GM12878 (cell line): ENCODE data around the gene GRIK4. TPM values are rescaled to one million over a fixed set of nuclear protein-coding genes. Genes with fewer than 3 reads are reported as not detected.

ENCODE experiments used
- ATAC-seq: fragments of 200-7000 bp; cut with Tn5 transposase; 3 replicates; pipeline ENCODE4 v1.9.1; 2020; ENCODE audit warnings: mild to moderate bottlenecking, moderate library complexity
- BruUV-seq: library from RNA; stranded (reverse); fragments of 400-500 nt; replicated peaks from 2 replicates; lab custom pipeline; 2021; lab: Mats Ljungman, UMichigan
- CTCF ChIA-PET: fragments of 300-600 bp; sonication (Branson Sonifier 250); formaldehyde crosslinking; extraction: SDS; loops from one replicate; lab custom pipeline; 2021; ENCODE audit warnings: inconsistent platforms; lab: Yijun Ruan, JAX
- POLR2A ChIA-PET: fragments of 350-600 bp; formaldehyde crosslinking; extraction: SDS; loops from one replicate; lab custom pipeline; 2021; ENCODE audit warnings: inconsistent platforms; lab: Charles Lee
- RAD21 ChIA-PET: fragments of 300-600 bp; sonication (Branson Sonifier 250); formaldehyde crosslinking; loops from one replicate; lab custom pipeline; 2023; ENCODE audit warnings: antibody characterized with exemption; ENCODE audit not compliant: unreplicated experiment; lab: Charles Lee
- SMC1A ChIA-PET: fragments of 300-600 bp; sonication (Branson Sonifier 250); formaldehyde crosslinking; loops from one replicate; lab custom pipeline; 2023; ENCODE audit not compliant: unreplicated experiment, uncharacterized antibody; lab: Charles Lee
- DNase-seq: peaks from one replicate; pipeline ENCODE4 v3.0.0-alpha.2; 2011; ENCODE audit warnings: low read depth, low spot score
- FAIRE-seq: peaks from 3 replicates; lab custom pipeline; 2011; peaks lifted over from hg19 to GRCh38; lab: Jason Lieb, UNC
- H2AFZ ChIP-seq: 2 replicates; pipeline ENCODE4 v1.6.0; 2011; ENCODE audit warnings: low read depth, low read length, control low read depth; ENCODE audit not compliant: control insufficient read depth
- H3K27ac ChIP-seq: 2 replicates; pipeline ENCODE4 v1.5.1; 2011; ENCODE audit warnings: control low read depth; ENCODE audit not compliant: control insufficient read depth, insufficient read depth
- H3K27me3 ChIP-seq, 2 experiments: replicated peaks in 1 of 2; 2 replicates each; pipeline versions ENCODE4 v1.6.0 to v1.6.1; 2011; ENCODE audit warnings: low read length in 1 of 2; ENCODE audit not compliant: control insufficient read depth in 2 of 2, insufficient read depth in 2 of 2
- H3K36me3 ChIP-seq, 2 experiments: 2 replicates each; pipeline ENCODE4 v1.5.1; 2011; ENCODE audit warnings: low read length in 1 of 2; ENCODE audit not compliant: control insufficient read depth in 2 of 2, insufficient read depth in 2 of 2
- H3K4me1 ChIP-seq: 2 replicates; pipeline ENCODE4 v1.6.1; 2011; ENCODE audit warnings: mild to moderate bottlenecking, low read length, moderate library complexity, mixed read lengths; ENCODE audit not compliant: control insufficient read depth, insufficient read depth
- H3K4me2 ChIP-seq: 2 replicates; pipeline ENCODE4 v1.6.0; 2011; ENCODE audit warnings: control low read depth; ENCODE audit not compliant: control insufficient read depth, insufficient read depth
- H3K4me3 ChIP-seq: fragments of 200-600 bp; sonication (generic); 2 replicates; pipeline ENCODE4 v1.5.1; 2016
- H3K79me2 ChIP-seq: 2 replicates; pipeline ENCODE4 v1.6.0; 2011; ENCODE audit warnings: low read length; ENCODE audit not compliant: control insufficient read depth, insufficient read depth
- H3K9ac ChIP-seq: 2 replicates; pipeline ENCODE4 v1.8.0; 2011; ENCODE audit warnings: low read length, control low read depth, mixed read lengths; ENCODE audit not compliant: control insufficient read depth, insufficient read depth
- H3K9me3 ChIP-seq: replicated peaks from 3 replicates; pipeline ENCODE4 v1.5.1; 2011; ENCODE audit warnings: mild to moderate bottlenecking, low read length; ENCODE audit not compliant: control insufficient read depth, insufficient read depth
- H4K20me1 ChIP-seq: 2 replicates; pipeline ENCODE4 v1.6.0; 2011; ENCODE audit not compliant: control insufficient read depth, insufficient read depth
- CBX5 ChIP-seq: sonication (generic); IDR thresholded peaks from 2 replicates; pipeline ENCODE4 v1.6.1; 2016; ENCODE audit warnings: low read depth, moderate library complexity, mild to moderate bottlenecking, inconsistent platforms
- EED ChIP-seq: sonication (generic); IDR thresholded peaks from 2 replicates; pipeline ENCODE4 v1.6.1; 2016; ENCODE audit warnings: antibody characterized with exemption, low read depth
- JUND ChIP-seq: IDR thresholded peaks from 2 replicates; pipeline ENCODE4 v1.6.1; 2012; ENCODE audit warnings: low read depth, mild to moderate bottlenecking, low read length, improper control_type of control experiment, moderate library complexity
- MYC ChIP-seq: IDR thresholded peaks from 2 replicates; pipeline ENCODE4 v1.6.1; 2011; ENCODE audit warnings: mild to moderate bottlenecking, low read length, moderate library complexity, inconsistent platforms; ENCODE audit not compliant: insufficient read depth, insufficient replicate concordance, insufficient read length, severe bottlenecking
- NFXL1 ChIP-seq: fragments of 450-650 bp; IDR thresholded peaks from 2 replicates; pipeline ENCODE4 v1.6.1; 2017; ENCODE audit warnings: antibody characterized with exemption, mild to moderate bottlenecking, borderline replicate concordance
- PML ChIP-seq: IDR thresholded peaks from 2 replicates; pipeline ENCODE4 v1.6.1; 2012; ENCODE audit warnings: low read length, inconsistent platforms
- RAD51 ChIP-seq: fragments of 450-650 bp; IDR thresholded peaks from 2 replicates; pipeline ENCODE4 v1.6.1; 2016; ENCODE audit warnings: moderate library complexity, mild to moderate bottlenecking, inconsistent platforms
- SREBF1 ChIP-seq: IDR thresholded peaks from 2 replicates; pipeline ENCODE4 v1.6.1; 2012; ENCODE audit warnings: mild to moderate bottlenecking, low read length
- ZBED1 ChIP-seq: IDR thresholded peaks from 2 replicates; pipeline ENCODE4 v1.6.1; 2016; ENCODE audit warnings: borderline replicate concordance
- ZNF207 ChIP-seq: fragments of 450-650 bp; IDR thresholded peaks from 2 replicates; pipeline ENCODE4 v1.6.1; 2014; ENCODE audit warnings: antibody characterized with exemption, mild to moderate bottlenecking, borderline replicate concordance
- WGBS: methylation state at CpG from one replicate; pipeline ENCODE4 v1.1.6; 2016; ENCODE audit warnings: low lambda C conversion rate; ENCODE audit not compliant: insufficient replicate concordance, insufficient coverage; ENCODE audit errors: missing lambda C conversion rate; 5-methylcytosine and 5-hydroxymethylcytosine counted together
- in situ Hi-C: fragments of 300-500 bp; cut with MboI; formaldehyde crosslinking; loops from 9 replicates; pipeline ENCODE4 v1.14.3; 2018; ENCODE audit warnings: mixed read lengths
- intact Hi-C: fragments of 100-400 bp; cut with micrococcal nuclease; formaldehyde crosslinking; loops from one replicate; pipeline ENCODE4 v1.14.2; 2022; ENCODE audit not compliant: unreplicated experiment
- polyA plus RNA-seq, 11 experiments: library from polyadenylated mRNA; depleted of rRNA in 4 of 11; unstranded in 6 of 11; stranded (reverse) in 5 of 11; fragments of >200 nt; fragmentation: Nextera tagmentation in 4 of 11; fragmentation: Illumina TruSeq in 1 of 11; extraction: Ambion mirVana in 4 of 11; extraction: Trizol in 1 of 11; gene quantifications; 1 replicate in 1 of 11; 2 replicates in 10 of 11; pipeline versions ENCODE4 v1.2.1 to v1.2.3, GENCODE V29; 2011 to 2016; ENCODE audit warnings: inconsistent platforms in 2 of 11, missing spikeins in 2 of 11, low read depth in 1 of 11
- total RNA-seq, 4 experiments: library from RNA; depleted of rRNA in 3 of 4; stranded (reverse); fragments of >200 nt in 3 of 4; fragmentation: Illumina TruSeq in 1 of 4; extraction: Trizol in 1 of 4; gene quantifications; 2 replicates each; pipeline versions ENCODE4 v1.2.1 to v1.2.3, GENCODE V29; 2013 to 2021

The GRIK4 gene
- total and polyA plus RNA-seq, 10 of the 15 experiments (the other 5 are each of a cell fraction or from before 2014, with no cell fraction given): 0.33 to 3.6 (median 0.72) TPM

- ChIA-PET POLR2A (no interaction called here), SMC1A (no interaction called here)
- ATAC-seq (no peak), FAIRE-seq (no peak), DNase-seq (no peak)
- no peaks in the 10 kb centered on the region for H3K9me3 ChIP-seq
- TF ChIP-seq EED (no peak), MYC (no peak), NFXL1 (no peak), PML (no peak), RAD51 (no peak), ZNF207 (no peak), SREBF1 (no peak), ZBED1 (no peak), JUND (no peak), CBX5 (no peak)
- TF ChIP-seq, all 136 proteins: peak for 0
- Histone ChIP-seq H3K27ac (no peak overlapping the region), H3K36me3 (no peaks in the 10 kb centered on the region; a peak in 1 of 4 replicates), H2AFZ (no peak overlapping the region), H4K20me1 (no peaks in the 10 kb centered on the region), H3K27me3 (0 out of 4 replicates have a peak, but pooled peaks cover 0 to 2% of the 10 kb centered on the region in 2 experiments), H3K4me3 (no peak overlapping the region), H3K79me2 (no peaks in the 10 kb centered on the region), H3K4me1 (no peaks in the 10 kb centered on the region), H3K9ac (no peak overlapping the region), H3K4me2 (no peak overlapping the region)
- BruUV-seq: no TSS peak
- intact Hi-C loops (no loop called here), in situ Hi-C loops (no loop called here)
- WGBS: 39% methylated on average over 9 of the region's 9 CpGs
- ChIA-PET CTCF (interaction anchor here (1.1 kb wide), 1 partner anchor 96 kb away, joined by 3 read pairs; no protein-coding TSS in a partner anchor), RAD21 (no interaction called here)
Measured at GRCh38 chr11:120816711-120817110, 305.2 kb downstream of the GRIK4 start.
